UCSD-AML1 (cell line): ENCODE data around the gene TBC1D25.
A peak's percentile ranks its signal among the peaks of the same experiment; 100 is the strongest.

Source experiments
- DNase-seq: peaks from one replicate; lab custom pipeline; 2025; ENCODE audit not compliant: unreplicated experiment; lab: John Stamatoyannopoulos, UW

TBC1D25 gene

DNA sequence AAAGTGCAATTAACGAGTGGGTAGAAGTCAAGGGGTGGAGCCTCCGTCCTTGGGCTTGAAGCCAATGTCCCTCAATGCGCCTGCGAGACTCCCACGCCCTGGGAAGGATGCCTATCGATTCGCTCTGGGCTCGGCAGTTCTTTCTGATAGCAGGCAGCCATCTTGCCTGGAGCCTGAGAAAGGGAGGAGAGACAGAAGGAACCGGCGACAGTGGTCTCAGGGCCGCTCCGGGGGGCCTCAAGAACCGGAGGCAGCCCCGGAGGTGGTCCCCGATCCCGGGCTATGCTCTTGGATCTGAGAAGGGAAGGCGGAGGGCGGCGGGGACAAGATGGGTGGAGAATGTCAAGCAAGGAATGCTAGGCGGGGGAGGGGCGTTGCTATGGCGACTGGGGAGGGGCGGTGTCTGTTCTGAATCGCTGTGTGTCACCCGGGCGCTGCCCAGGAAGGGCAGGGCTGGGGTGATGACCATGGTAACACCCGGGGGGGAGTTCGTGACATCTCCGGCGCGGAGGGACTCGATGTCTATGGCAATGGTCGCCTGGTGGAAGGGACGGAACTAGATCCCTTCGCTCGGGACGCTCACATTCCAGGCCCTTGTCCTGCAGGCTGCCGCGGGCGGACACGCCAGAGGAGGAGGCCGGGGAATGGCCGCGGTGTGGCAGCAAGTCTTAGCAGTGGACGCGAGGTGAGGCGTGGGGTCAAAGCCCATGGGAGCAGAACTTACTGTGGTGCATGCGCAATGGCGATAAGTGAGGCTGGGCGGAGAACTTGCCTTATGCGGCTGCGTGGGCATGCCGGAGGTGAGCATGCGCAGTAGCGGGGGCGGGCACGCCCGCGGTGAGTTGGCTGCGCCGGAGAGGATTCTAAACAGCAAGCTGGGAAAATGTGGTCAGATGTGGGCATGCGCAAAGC, 58.1 kb downstream of the TBC1D25 start, which contains the start of gene WDR13:
TSS of gene WDR13 (plus strand) at position 140 of the 912 bp plus-strand sequence. CDS start at position 645, 505 bp downstream.
- DNase-seq = peak; percentile 86

DNA sequence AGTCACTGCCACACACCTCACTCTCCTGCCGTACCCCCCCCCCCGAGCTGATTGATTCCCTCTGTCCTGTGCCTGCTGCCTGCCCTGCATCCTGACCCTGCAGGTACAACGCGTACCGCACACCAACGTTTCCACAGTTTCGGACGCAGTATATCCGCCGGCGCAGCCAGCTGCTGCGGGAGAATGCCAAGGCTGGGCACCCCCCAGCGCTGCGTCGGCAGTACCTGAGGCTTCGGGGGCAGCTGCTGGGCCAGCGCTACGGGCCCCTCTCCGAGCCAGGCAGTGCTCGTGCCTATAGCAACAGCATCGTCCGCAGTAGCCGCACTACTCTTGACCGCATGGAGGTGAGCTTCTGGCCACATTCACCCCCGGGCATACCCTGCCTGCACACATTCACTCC, 59.1 kb downstream of the TBC1D25 start:
- no peak for DNase-seq

DNA sequence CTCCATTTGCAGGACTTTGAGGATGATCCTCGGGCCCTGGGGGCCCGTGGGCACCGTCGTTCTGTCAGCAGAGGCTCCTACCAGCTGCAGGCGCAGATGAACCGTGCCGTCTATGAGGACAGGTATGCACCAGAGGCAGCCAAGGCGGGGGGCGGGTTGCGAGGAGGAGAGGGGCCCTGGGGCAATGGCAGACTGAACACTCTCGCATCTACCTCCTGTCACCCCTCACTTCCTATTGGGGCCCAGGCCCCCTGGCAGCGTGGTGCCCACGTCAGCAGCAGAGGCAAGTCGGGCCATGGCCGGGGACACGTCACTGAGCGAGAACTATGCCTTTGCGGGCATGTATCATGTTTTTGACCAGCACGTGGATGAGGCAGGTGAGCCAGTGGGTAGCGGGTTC, 59.8 kb downstream of the TBC1D25 start:
- DNase-seq = no peak

GRCh38 chrX:48600226-48600625, 60.7 kb downstream of the TBC1D25 start:
- DNase-seq = no peak

DNA sequence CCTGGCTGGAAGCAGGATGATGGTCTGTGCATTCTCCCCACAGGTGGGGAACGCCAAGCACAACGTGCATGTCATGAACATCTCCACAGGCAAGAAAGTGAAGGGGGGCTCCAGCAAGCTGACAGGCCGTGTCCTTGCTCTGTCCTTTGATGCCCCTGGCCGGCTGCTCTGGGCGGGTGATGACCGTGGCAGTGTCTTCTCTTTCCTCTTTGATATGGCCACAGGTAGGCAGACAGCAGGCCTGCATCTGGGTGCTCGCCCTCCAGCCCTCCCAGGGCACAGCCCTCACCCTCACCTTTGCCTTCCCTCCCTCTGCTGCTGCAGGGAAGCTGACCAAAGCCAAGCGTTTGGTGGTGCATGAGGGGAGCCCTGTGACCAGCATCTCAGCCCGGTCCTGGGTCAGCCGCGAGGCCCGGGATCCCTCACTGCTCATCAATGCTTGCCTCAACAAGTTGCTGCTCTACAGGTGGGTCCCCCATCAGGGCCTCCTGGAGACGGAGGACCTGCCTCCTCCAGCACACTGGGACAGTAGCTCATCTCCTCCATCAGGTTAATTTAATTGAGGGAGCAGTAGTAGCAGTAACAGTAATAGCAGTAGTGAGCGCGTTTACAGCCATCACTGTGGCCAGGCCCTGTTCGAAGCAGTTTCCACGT, 62.4 kb downstream of the TBC1D25 start:
- no peak for DNase-seq

DNA sequence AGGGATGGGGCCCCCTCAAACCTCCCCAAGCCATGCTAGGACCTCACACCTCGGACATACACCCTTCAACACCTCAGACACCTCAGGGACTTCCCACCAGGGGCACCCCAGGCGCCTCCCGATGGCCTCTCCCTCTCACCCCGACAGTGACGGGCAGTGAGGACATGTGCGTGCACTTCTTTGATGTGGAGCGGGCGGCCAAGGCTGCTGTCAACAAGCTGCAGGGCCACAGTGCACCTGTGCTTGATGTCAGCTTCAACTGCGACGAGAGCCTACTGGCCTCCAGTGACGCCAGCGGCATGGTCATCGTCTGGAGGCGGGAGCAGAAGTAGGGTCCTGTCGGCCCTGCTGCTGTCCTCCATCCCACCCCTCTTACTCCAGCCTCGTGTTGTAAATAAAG, 65.2 kb downstream of the TBC1D25 start:
- no peak for DNase-seq

DNA sequence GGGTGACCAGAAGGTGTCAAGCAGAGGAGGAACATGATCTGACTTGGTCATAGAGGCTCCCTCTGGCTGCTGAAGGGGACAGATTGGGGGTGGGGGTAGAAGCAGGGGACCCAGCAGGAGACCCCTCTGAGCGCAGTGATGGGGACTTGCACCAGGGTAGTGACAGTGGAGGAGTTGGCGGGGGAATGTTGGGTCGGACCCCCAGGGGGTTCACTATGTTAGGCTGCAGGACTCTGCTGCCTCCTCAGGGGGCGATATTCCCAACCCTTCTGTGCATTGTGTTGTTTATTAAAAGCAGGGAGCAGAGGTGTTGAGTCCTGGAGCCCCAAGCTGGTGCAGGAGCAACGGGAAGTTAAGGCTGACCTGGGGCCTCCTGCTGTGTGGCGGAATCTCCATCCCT, 66.6 kb downstream of the TBC1D25 start:
- no peak for DNase-seq

DNA sequence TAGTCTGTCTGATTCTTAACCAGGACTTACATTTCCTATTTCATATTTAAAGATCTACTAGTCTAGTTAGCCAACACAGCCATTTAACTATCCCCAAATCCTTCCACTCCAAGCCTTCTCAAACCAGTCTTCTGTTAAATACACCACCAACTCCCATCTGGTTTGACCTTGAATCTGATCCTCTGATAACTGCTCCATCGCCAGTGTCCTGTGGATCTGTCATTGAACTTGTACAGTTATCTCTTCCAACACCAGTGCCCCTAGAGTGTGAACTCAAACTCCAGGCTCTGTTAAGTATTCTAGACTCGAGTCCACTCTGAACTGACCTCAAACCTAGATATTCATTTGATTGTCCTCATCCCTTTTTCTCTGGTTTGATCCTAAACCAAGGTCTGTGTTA, 72.2 kb downstream of the TBC1D25 start:
- DNase-seq = no peak
